Measurements from ENCODE around the gene HIVEP3.

Gene HIVEP3

DNA sequence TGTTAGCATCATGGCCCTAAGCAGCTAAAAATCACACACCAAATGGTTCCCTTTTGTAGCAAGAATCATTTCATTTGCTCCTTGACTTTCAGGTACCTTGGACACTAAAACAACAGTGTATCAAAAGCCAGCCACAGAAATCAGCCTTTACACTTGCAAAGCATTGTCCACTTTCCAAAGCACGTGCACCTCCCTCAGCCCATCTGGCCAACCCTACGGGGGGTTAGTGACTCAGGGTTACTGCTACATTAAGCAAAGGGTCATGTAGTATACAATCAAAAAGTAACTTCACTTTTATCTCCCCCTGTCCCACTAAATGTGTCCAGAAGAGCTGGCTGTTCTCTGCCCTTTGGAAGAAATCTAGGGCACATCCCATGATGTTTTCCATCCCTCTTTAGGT lies 149.7 kb downstream of the HIVEP3 start:
- no peak for DNase-seq (ENCODE audit: low read depth)
- TF ChIP-seq, protein P1, sequence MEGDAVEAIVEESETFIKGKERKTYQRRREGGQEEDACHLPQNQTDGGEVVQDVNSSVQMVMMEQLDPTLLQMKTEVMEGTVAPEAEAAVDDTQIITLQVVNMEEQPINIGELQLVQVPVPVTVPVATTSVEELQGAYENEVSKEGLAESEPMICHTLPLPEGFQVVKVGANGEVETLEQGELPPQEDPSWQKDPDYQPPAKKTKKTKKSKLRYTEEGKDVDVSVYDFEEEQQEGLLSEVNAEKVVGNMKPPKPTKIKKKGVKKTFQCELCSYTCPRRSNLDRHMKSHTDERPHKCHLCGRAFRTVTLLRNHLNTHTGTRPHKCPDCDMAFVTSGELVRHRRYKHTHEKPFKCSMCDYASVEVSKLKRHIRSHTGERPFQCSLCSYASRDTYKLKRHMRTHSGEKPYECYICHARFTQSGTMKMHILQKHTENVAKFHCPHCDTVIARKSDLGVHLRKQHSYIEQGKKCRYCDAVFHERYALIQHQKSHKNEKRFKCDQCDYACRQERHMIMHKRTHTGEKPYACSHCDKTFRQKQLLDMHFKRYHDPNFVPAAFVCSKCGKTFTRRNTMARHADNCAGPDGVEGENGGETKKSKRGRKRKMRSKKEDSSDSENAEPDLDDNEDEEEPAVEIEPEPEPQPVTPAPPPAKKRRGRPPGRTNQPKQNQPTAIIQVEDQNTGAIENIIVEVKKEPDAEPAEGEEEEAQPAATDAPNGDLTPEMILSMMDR (conservative IDR thresholded peaks at IDR 0.05; ENCODE audit: low read depth, low read length): no peak
- no peak overlapping the region for H3K4me3 ChIP-seq (ENCODE audit: low read length)

DNA sequence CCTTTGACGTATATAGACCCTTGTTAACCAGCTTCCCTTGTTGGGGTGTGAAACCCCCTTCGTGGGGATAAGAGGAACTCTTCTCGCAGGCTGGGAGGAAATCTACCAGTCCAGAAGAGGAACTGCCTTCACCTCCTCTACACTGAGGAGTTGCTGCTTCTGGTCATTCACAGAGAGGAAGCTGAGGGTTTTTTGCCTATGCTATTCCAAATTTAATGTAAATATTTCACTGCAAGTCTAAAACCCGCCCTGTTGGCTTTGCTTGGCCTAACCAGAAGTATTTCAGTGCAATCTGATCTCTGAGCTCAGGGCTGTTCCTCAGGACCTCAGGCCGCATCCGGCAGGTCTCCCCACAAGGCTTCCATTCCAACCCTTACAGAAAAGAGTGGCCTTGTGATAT lies 150.1 kb downstream of the HIVEP3 start:
- TF ChIP-seq, protein P1 (conservative IDR thresholded peaks at IDR 0.05; ENCODE audit: low read depth, low read length): no peak
- no peak for DNase-seq (ENCODE audit: low read depth)
- H3K4me3 ChIP-seq (ENCODE audit: low read length): no peak overlapping the region

DNA sequence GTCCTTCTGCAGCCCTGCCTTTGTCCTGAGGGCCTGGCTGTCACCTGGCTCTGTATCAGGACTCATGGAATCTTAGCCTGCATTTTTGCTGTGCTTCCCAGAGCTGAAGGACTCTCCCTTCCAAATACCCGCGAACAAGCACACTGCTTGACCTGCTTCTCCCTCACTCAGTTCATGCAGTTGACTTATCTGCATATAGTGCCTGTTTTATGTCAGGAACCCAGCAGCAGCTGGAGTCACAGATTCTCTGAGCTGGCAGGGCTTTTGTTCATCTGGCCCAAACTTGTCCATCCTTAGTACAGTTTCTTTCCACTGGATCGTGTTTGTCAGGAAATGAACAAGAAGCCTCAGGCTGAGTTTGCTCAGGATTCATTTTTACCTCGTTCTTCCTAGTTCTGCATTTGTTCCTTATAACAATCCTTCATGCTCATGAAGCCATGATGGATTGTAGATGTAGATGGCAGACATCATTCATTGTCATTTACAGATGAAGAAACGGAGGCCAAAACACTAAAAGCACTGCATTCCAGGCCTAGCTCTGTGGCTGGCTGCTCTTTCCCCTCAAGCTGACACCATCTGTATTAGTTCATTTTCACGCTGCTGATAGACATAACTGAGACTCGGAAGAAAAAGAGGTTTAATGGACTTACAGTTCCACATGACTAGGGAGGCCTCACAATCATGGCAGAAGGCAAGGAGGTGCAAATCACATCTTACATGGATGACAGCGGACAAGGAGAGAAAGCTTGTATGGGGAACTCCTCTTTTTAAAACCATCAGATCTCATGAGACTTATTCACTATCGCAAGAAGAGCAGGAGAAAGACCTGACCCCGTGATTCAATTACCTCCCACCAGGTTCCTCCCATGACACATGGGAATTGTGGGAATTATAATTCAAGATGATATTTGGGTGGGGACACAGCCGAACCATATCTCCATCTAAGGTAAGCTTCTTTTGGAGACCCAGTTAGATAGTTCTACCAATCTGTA lies 150.9 kb downstream of the HIVEP3 start:
- DNase-seq (ENCODE audit: low read depth): no peak
- TF ChIP-seq, protein P1 (conservative IDR thresholded peaks at IDR 0.05; ENCODE audit: low read depth, low read length): no peak
- no peak overlapping the region for H3K4me3 ChIP-seq (ENCODE audit: low read length)

DNA sequence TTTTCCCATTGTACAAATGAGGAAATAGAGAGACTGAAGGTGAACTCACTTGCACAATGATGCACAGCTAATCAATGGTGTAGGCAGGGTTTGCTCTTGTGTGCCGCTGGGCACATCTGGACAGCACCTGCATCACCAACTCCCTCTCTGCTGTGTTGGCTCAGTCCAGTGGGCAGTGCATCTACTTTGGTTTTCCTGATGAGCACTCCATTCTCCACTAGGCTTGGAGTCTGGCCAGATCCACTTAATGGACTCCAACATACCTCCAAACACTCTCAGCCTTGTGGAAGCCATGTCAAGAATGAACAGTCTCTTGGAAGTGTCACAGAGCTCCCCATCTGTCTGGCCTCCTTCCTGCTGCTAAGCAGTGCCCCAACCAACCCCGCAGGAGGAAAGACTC lies 152.2 kb downstream of the HIVEP3 start:
- no peak for DNase-seq (ENCODE audit: low read depth)
- TF ChIP-seq, protein P1 (conservative IDR thresholded peaks at IDR 0.05; ENCODE audit: low read depth, low read length): no peak
- H3K4me3 ChIP-seq (ENCODE audit: low read length): no peak overlapping the region

DNA sequence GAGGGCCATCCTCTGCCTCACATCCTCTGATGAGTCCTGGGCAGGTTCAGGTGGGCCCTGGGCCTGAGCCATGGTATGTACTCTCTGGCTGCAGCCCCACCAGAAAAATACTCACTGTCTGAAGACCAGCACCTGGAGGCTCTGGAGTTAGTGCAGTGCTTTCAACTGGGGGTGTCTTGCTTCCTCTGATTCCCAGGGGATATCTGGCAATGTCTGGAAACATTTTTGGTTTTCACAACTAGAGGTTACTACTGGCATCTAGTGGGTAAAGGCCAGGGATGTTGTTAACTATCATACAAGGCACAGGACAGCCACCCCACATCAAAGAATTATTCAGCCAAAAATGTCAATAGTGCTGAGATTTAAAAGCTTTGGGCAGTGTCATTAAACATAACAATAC lies 152.7 kb downstream of the HIVEP3 start:
- TF ChIP-seq, protein P1 (conservative IDR thresholded peaks at IDR 0.05; ENCODE audit: low read depth, low read length): no peak
- no peak for DNase-seq (ENCODE audit: low read depth)
- no peak overlapping the region for H3K4me3 ChIP-seq (ENCODE audit: low read length)

DNA sequence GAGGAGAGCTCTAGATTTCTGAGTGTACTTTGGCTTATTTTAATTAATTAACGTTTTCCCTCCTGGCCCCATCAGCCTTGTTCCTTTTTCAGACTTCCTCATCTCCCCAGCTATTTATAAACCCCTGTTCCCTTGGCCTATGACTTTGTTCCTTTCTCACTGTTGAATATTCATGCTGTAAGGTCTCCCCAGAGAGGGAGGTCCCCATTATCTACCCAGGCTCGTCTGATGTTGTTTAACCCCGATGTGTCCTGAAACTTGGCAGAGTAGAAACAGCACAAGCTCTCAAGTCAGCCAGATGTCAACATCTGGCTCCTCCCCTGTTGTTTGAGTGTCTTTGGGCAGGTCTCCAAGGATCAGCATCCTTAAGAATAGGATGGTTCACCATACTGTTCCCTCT lies 153.6 kb downstream of the HIVEP3 start:
- DNase-seq (ENCODE audit: low read depth): no peak
- TF ChIP-seq, protein P1 (conservative IDR thresholded peaks at IDR 0.05; ENCODE audit: low read depth, low read length): no peak
- H3K4me3 ChIP-seq (ENCODE audit: low read length): no peak overlapping the region

DNA sequence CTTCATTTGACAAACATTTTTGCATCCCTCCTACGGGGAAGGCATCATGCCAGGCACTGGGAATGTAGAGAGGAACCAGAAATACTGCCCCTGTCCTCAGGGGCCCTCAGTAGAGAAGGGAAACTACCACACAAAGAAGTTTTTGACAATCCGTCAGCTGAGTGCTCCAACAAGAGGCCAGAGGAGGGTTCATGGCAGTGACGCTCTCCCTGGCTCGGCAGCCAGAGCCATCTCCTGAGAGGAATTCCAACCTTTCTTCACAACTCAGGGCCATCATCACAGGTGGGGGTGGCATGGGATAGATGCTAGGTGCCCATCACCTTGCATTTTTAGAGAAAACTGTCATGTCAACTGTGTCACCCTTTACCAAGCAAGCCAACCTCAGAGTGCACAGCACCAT lies 154.1 kb downstream of the HIVEP3 start:
- TF ChIP-seq, protein P1 (conservative IDR thresholded peaks at IDR 0.05; ENCODE audit: low read depth, low read length): no peak
- no peak for DNase-seq (ENCODE audit: low read depth)
- H3K4me3 ChIP-seq (ENCODE audit: low read length): no peak overlapping the region

All from retinal pigment epithelial cell (primary cell).